WTC11 (cell line): ENCODE results near the gene AGR2. TPM values are rescaled to one million over a fixed set of nuclear protein-coding genes. Genes with fewer than 3 reads are reported as not detected.

Source experiments
- ATAC-seq: fragments of 200-7000 bp; cut with Tn5 transposase; 2 replicates; pipeline ENCODE4 v1.10.0; 2021; ENCODE audit warnings: mild to moderate bottlenecking, moderate library complexity
- CTCF ChIA-PET: fragments of 300-600 bp; sonication (Branson Sonifier 250); formaldehyde crosslinking; loops from one replicate; lab custom pipeline; 2021; ENCODE audit warnings: antibody characterized with exemption; lab: Charles Lee
- POLR2A ChIA-PET: fragments of 350-600 bp; sonication (Branson Sonifier 250); formaldehyde crosslinking; loops from one replicate; lab custom pipeline; 2021; ENCODE audit warnings: antibody characterized with exemption; lab: Charles Lee
- DNase-seq: peaks from one replicate; pipeline ENCODE4 v3.0.0; 2021; ENCODE audit warnings: low spot score
- H3K27ac Mint-ChIP-seq: 2 replicates; pipeline ENCODE4 v1.8.0; 2021; ENCODE audit warnings: mixed read lengths
- H3K27me3 Mint-ChIP-seq: 2 replicates; pipeline ENCODE4 v1.8.0; 2021; ENCODE audit warnings: low read depth, mild to moderate bottlenecking, moderate library complexity, mixed read lengths
- H3K36me3 Mint-ChIP-seq: 2 replicates; pipeline ENCODE4 v1.8.0; 2021; ENCODE audit warnings: mixed read lengths
- H3K4me1 Mint-ChIP-seq: 2 replicates; pipeline ENCODE4 v1.8.0; 2022; ENCODE audit warnings: mixed read lengths
- H3K4me3 Mint-ChIP-seq: 2 replicates; pipeline ENCODE4 v1.8.0; 2021; ENCODE audit warnings: mild to moderate bottlenecking, moderate library complexity, mixed read lengths
- H3K9me3 Mint-ChIP-seq: 2 replicates; pipeline ENCODE4 v1.8.0; 2021; ENCODE audit warnings: mixed read lengths
- ATF2 ChIP-seq: sonication (generic); formaldehyde crosslinking; IDR thresholded peaks from 2 replicates; pipeline ENCODE4 v1.8.1; 2022; ENCODE audit warnings: low read depth, missing genetic modification reagents, borderline replicate concordance
- ATF6 ChIP-seq: sonication (generic); formaldehyde crosslinking; IDR thresholded peaks from 2 replicates; pipeline ENCODE4 v1.8.1; 2023; ENCODE audit warnings: mild to moderate bottlenecking, missing genetic modification reagents
- CDX4 ChIP-seq: fragments of 250-450 bp; sonication (Bioruptor Pico); IDR thresholded peaks from 2 replicates; pipeline ENCODE4 v1.9.0; 2021; ENCODE audit warnings: moderate library complexity, mild to moderate bottlenecking, inconsistent platforms, borderline replicate concordance
- E2F5 ChIP-seq: sonication (generic); formaldehyde crosslinking; IDR thresholded peaks from 2 replicates; pipeline ENCODE4 v1.8.1; 2022; ENCODE audit warnings: mild to moderate bottlenecking, moderate library complexity, missing genetic modification reagents
- FOXK1 ChIP-seq: sonication (generic); formaldehyde crosslinking; IDR thresholded peaks from 2 replicates; pipeline ENCODE4 v1.8.0; 2022; ENCODE audit warnings: mild to moderate bottlenecking, moderate library complexity, missing genetic modification reagents
- JUN ChIP-seq: sonication (generic); formaldehyde crosslinking; IDR thresholded peaks from 2 replicates; pipeline ENCODE4 v1.8.0; 2023; ENCODE audit warnings: mild to moderate bottlenecking, missing genetic modification reagents
- NFE2L1 ChIP-seq: sonication (generic); formaldehyde crosslinking; IDR thresholded peaks from 2 replicates; pipeline ENCODE4 v1.8.1; 2023; ENCODE audit warnings: missing genetic modification reagents
- SMAD3 ChIP-seq: sonication (generic); formaldehyde crosslinking; IDR thresholded peaks from 2 replicates; pipeline ENCODE4 v1.8.0; 2022; ENCODE audit warnings: missing genetic modification reagents, mild to moderate bottlenecking, borderline replicate concordance
- TEAD1 ChIP-seq: sonication (generic); formaldehyde crosslinking; IDR thresholded peaks from 2 replicates; pipeline ENCODE4 v1.8.0; 2022; ENCODE audit warnings: mild to moderate bottlenecking, missing genetic modification reagents
- TP53 ChIP-seq: sonication (generic); formaldehyde crosslinking; IDR thresholded peaks from 2 replicates; pipeline ENCODE4 v1.8.1; 2023; ENCODE audit warnings: mild to moderate bottlenecking, missing genetic modification reagents
- ZBTB43 ChIP-seq: sonication (generic); formaldehyde crosslinking; IDR thresholded peaks from 2 replicates; pipeline ENCODE4 v1.8.1; 2023; ENCODE audit warnings: mild to moderate bottlenecking, missing genetic modification reagents
- ZNF263 ChIP-seq: sonication (generic); formaldehyde crosslinking; IDR thresholded peaks from 2 replicates; pipeline ENCODE4 v1.8.1; 2022; ENCODE audit warnings: low read depth, mild to moderate bottlenecking, moderate library complexity, missing genetic modification reagents
- ZNF317 ChIP-seq: sonication (generic); formaldehyde crosslinking; IDR thresholded peaks from 2 replicates; pipeline ENCODE4 v1.8.1; 2023; ENCODE audit warnings: low read depth, mild to moderate bottlenecking, moderate library complexity, missing genetic modification reagents, borderline replicate concordance
- ZNF423 ChIP-seq: fragments of 250-450 bp; sonication (Bioruptor Pico); IDR thresholded peaks from 2 replicates; pipeline ENCODE4 v2.1.2; 2022; ENCODE audit warnings: mild to moderate bottlenecking, moderate library complexity
- total RNA-seq: library from RNA; stranded (reverse); gene quantifications from 3 replicates; pipeline ENCODE4 v1.2.3, GENCODE V29; 2021
- TF ChIP-seq, protein P1 (sequence below): sonication (generic); formaldehyde crosslinking; IDR thresholded peaks from 2 replicates; pipeline ENCODE4 v1.8.1; 2023; ENCODE audit warnings: mild to moderate bottlenecking, missing genetic modification reagents, moderate library complexity
- TF ChIP-seq, protein P2 (sequence below): sonication (generic); formaldehyde crosslinking; conservative IDR thresholded peaks from 2 replicates; pipeline ENCODE4 v1.8.1; 2023; ENCODE audit warnings: mild to moderate bottlenecking, low read depth, missing genetic modification reagents, moderate library complexity
- TF ChIP-seq, protein P3 (sequence below): sonication (generic); formaldehyde crosslinking; IDR thresholded peaks from 2 replicates; pipeline ENCODE4 v1.8.0; 2023; ENCODE audit warnings: missing genetic modification reagents, mild to moderate bottlenecking, borderline replicate concordance
- TF ChIP-seq, protein P4 (sequence below): fragments of 250-450 bp; sonication (Bioruptor Pico); IDR thresholded peaks from 2 replicates; pipeline ENCODE4 v2.1.2; 2022; ENCODE audit warnings: mild to moderate bottlenecking, moderate library complexity

Gene AGR2
- total RNA-seq, 1 experiment from 2014 or later = 1.6 TPM

DNA sequence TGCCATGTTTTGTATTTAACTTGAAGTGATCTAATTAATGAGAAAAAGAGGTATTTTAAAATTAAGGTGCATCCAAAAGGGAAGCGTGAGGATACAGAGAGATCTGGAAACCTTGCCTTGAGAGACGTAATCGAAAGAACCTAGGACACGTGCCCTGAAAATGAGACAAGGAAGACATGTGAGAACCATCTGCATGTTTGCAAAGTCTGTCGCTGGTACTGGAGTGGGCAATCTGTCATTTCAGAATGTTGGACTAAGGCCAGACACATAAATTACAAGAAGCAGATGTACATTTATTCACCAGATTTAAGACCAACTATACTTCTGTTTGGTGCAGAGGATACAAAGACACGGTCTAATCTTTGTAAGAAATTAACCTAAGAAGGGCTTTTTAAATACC lies 9.2 kb downstream of the AGR2 start:
- Mint-ChIP-seq H3K4me3 (no peak overlapping the region), H3K4me1 (no peaks in the 10 kb centered on the region), H3K27me3 (no peaks in the 10 kb centered on the region), H3K9me3 (no peaks in the 10 kb centered on the region), H3K36me3 (no peaks in the 10 kb centered on the region), H3K27ac (no peak overlapping the region)
- ATAC-seq (no peak), DNase-seq (no peak)
- CTCF ChIA-PET = interaction anchor here (0.6 kb wide), 1 partner anchor 119 kb away, joined by 6 read pairs; no protein-coding TSS in a partner anchor
- no peak for TF ChIP-seq ZNF317 (CRISPR knock-in tag)
- no peak for TF ChIP-seq SMAD3 (CRISPR knock-in tag)
- TF ChIP-seq TP53 = no peak
- TF ChIP-seq ATF2 = no peak
- no peak for TF ChIP-seq CDX4 (CRISPR knock-in tag)
- TF ChIP-seq, protein P1, sequence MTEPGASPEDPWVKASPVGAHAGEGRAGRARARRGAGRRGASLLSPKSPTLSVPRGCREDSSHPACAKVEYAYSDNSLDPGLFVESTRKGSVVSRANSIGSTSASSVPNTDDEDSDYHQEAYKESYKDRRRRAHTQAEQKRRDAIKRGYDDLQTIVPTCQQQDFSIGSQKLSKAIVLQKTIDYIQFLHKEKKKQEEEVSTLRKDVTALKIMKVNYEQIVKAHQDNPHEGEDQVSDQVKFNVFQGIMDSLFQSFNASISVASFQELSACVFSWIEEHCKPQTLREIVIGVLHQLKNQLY (CRISPR knock-in tag) = no peak
- no peak for TF ChIP-seq TEAD1 (CRISPR knock-in tag)
- no peak for TF ChIP-seq E2F5 (CRISPR knock-in tag)
- no peak for TF ChIP-seq ZNF263
- no peak for TF ChIP-seq ZBTB43 (CRISPR knock-in tag)
- TF ChIP-seq, protein P2, sequence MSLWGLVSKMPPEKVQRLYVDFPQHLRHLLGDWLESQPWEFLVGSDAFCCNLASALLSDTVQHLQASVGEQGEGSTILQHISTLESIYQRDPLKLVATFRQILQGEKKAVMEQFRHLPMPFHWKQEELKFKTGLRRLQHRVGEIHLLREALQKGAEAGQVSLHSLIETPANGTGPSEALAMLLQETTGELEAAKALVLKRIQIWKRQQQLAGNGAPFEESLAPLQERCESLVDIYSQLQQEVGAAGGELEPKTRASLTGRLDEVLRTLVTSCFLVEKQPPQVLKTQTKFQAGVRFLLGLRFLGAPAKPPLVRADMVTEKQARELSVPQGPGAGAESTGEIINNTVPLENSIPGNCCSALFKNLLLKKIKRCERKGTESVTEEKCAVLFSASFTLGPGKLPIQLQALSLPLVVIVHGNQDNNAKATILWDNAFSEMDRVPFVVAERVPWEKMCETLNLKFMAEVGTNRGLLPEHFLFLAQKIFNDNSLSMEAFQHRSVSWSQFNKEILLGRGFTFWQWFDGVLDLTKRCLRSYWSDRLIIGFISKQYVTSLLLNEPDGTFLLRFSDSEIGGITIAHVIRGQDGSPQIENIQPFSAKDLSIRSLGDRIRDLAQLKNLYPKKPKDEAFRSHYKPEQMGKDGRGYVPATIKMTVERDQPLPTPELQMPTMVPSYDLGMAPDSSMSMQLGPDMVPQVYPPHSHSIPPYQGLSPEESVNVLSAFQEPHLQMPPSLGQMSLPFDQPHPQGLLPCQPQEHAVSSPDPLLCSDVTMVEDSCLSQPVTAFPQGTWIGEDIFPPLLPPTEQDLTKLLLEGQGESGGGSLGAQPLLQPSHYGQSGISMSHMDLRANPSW (CRISPR knock-in tag) = no peak
- TF ChIP-seq NFE2L1 (CRISPR knock-in tag) = no peak
- TF ChIP-seq, protein P3, sequence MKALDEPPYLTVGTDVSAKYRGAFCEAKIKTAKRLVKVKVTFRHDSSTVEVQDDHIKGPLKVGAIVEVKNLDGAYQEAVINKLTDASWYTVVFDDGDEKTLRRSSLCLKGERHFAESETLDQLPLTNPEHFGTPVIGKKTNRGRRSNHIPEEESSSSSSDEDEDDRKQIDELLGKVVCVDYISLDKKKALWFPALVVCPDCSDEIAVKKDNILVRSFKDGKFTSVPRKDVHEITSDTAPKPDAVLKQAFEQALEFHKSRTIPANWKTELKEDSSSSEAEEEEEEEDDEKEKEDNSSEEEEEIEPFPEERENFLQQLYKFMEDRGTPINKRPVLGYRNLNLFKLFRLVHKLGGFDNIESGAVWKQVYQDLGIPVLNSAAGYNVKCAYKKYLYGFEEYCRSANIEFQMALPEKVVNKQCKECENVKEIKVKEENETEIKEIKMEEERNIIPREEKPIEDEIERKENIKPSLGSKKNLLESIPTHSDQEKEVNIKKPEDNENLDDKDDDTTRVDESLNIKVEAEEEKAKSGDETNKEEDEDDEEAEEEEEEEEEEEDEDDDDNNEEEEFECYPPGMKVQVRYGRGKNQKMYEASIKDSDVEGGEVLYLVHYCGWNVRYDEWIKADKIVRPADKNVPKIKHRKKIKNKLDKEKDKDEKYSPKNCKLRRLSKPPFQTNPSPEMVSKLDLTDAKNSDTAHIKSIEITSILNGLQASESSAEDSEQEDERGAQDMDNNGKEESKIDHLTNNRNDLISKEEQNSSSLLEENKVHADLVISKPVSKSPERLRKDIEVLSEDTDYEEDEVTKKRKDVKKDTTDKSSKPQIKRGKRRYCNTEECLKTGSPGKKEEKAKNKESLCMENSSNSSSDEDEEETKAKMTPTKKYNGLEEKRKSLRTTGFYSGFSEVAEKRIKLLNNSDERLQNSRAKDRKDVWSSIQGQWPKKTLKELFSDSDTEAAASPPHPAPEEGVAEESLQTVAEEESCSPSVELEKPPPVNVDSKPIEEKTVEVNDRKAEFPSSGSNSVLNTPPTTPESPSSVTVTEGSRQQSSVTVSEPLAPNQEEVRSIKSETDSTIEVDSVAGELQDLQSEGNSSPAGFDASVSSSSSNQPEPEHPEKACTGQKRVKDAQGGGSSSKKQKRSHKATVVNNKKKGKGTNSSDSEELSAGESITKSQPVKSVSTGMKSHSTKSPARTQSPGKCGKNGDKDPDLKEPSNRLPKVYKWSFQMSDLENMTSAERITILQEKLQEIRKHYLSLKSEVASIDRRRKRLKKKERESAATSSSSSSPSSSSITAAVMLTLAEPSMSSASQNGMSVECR = no peak
- TF ChIP-seq, protein P4, sequence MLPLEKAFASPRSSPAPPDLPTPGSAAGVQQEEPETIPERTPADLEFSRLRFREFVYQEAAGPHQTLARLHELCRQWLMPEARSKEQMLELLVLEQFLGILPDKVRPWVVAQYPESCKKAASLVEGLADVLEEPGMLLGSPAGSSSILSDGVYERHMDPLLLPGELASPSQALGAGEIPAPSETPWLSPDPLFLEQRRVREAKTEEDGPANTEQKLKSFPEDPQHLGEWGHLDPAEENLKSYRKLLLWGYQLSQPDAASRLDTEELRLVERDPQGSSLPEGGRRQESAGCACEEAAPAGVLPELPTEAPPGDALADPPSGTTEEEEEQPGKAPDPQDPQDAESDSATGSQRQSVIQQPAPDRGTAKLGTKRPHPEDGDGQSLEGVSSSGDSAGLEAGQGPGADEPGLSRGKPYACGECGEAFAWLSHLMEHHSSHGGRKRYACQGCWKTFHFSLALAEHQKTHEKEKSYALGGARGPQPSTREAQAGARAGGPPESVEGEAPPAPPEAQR (CRISPR knock-in tag) = no peak
- TF ChIP-seq FOXK1 (CRISPR knock-in tag) = no peak
- no peak for TF ChIP-seq ATF6 (CRISPR knock-in tag)
- no peak for TF ChIP-seq JUN (CRISPR knock-in tag)
- TF ChIP-seq ZNF423 (CRISPR knock-in tag) = no peak
- POLR2A ChIA-PET = no interaction called here
